GM12891 (cell line): ENCODE results near the gene ABCC10.
"Not testable (repeated sequence)": the region's sequence is repeated elsewhere in the genome, so short reads cannot be mapped to it uniquely, and the experiment has no call there.

Experiments used
- PAX5 ChIP-seq: IDR thresholded peaks from 2 replicates; pipeline ENCODE4 v1.6.1; 2011; ENCODE audit warnings: low read length, moderate library complexity, mild to moderate bottlenecking; ENCODE audit not compliant: insufficient read depth, severe bottlenecking
- POLR2A ChIP-seq: IDR thresholded peaks from 2 replicates; pipeline ENCODE4 v1.6.1; 2011; ENCODE audit warnings: low read depth, low read length, control low read depth
- POLR2AphosphoS5 ChIP-seq: IDR thresholded peaks from 2 replicates; pipeline ENCODE4 v1.6.1; 2011; ENCODE audit warnings: low read depth, low read length, control low read depth

- TF ChIP-seq POLR2A, POLR2AphosphoS5, PAX5: not testable (repeated sequence)
These were observed 71.0 kb downstream of the ABCC10 start for GRCh38 chr6:43498291-43498690.
